ENCODE measurements around the gene ABCC8. TPM values are rescaled to one million over a fixed set of nuclear protein-coding genes. Genes with fewer than 3 reads are reported as not detected.

ABCC8 gene
- total and polyA plus RNA-seq, 2 experiments from 2014 or later = 2.0 to 3.4 TPM

DNA sequence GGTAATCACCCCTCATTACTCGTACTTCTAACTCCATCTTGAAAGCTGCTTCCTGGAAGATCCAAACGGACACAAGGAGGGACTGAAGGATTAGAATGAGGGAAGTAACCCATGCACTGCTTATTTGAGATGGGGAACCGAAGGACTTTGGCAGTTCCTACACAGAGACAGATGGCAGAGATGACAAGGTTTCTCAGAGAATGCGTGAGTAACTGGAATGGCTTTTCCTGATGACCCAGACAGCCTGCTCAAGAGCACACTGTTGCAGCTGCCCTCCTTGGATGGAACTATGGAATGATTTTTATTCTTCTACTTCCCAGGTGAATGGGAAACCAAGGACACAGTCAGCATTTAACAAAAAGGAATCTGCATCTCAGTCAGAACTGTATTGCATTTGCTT, 95.5 kb downstream of the ABCC8 start (continued):
- TF ChIP-seq, protein P1, sequence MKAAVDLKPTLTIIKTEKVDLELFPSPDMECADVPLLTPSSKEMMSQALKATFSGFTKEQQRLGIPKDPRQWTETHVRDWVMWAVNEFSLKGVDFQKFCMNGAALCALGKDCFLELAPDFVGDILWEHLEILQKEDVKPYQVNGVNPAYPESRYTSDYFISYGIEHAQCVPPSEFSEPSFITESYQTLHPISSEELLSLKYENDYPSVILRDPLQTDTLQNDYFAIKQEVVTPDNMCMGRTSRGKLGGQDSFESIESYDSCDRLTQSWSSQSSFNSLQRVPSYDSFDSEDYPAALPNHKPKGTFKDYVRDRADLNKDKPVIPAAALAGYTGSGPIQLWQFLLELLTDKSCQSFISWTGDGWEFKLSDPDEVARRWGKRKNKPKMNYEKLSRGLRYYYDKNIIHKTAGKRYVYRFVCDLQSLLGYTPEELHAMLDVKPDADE (IDR thresholded peaks at IDR 0.05) = no peak
- no peak for TF ChIP-seq ZNF114 (CRISPR knock-in tag; IDR thresholded peaks at IDR 0.05)
- TF ChIP-seq POLR2AphosphoS5 (IDR thresholded peaks at IDR 0.05; ENCODE audit: low read depth) = no peak
- TF ChIP-seq EZH2 (IDR thresholded peaks at IDR 0.05; ENCODE audit: low read depth, unreplicated experiment) = no peak
- TF ChIP-seq, protein P2, sequence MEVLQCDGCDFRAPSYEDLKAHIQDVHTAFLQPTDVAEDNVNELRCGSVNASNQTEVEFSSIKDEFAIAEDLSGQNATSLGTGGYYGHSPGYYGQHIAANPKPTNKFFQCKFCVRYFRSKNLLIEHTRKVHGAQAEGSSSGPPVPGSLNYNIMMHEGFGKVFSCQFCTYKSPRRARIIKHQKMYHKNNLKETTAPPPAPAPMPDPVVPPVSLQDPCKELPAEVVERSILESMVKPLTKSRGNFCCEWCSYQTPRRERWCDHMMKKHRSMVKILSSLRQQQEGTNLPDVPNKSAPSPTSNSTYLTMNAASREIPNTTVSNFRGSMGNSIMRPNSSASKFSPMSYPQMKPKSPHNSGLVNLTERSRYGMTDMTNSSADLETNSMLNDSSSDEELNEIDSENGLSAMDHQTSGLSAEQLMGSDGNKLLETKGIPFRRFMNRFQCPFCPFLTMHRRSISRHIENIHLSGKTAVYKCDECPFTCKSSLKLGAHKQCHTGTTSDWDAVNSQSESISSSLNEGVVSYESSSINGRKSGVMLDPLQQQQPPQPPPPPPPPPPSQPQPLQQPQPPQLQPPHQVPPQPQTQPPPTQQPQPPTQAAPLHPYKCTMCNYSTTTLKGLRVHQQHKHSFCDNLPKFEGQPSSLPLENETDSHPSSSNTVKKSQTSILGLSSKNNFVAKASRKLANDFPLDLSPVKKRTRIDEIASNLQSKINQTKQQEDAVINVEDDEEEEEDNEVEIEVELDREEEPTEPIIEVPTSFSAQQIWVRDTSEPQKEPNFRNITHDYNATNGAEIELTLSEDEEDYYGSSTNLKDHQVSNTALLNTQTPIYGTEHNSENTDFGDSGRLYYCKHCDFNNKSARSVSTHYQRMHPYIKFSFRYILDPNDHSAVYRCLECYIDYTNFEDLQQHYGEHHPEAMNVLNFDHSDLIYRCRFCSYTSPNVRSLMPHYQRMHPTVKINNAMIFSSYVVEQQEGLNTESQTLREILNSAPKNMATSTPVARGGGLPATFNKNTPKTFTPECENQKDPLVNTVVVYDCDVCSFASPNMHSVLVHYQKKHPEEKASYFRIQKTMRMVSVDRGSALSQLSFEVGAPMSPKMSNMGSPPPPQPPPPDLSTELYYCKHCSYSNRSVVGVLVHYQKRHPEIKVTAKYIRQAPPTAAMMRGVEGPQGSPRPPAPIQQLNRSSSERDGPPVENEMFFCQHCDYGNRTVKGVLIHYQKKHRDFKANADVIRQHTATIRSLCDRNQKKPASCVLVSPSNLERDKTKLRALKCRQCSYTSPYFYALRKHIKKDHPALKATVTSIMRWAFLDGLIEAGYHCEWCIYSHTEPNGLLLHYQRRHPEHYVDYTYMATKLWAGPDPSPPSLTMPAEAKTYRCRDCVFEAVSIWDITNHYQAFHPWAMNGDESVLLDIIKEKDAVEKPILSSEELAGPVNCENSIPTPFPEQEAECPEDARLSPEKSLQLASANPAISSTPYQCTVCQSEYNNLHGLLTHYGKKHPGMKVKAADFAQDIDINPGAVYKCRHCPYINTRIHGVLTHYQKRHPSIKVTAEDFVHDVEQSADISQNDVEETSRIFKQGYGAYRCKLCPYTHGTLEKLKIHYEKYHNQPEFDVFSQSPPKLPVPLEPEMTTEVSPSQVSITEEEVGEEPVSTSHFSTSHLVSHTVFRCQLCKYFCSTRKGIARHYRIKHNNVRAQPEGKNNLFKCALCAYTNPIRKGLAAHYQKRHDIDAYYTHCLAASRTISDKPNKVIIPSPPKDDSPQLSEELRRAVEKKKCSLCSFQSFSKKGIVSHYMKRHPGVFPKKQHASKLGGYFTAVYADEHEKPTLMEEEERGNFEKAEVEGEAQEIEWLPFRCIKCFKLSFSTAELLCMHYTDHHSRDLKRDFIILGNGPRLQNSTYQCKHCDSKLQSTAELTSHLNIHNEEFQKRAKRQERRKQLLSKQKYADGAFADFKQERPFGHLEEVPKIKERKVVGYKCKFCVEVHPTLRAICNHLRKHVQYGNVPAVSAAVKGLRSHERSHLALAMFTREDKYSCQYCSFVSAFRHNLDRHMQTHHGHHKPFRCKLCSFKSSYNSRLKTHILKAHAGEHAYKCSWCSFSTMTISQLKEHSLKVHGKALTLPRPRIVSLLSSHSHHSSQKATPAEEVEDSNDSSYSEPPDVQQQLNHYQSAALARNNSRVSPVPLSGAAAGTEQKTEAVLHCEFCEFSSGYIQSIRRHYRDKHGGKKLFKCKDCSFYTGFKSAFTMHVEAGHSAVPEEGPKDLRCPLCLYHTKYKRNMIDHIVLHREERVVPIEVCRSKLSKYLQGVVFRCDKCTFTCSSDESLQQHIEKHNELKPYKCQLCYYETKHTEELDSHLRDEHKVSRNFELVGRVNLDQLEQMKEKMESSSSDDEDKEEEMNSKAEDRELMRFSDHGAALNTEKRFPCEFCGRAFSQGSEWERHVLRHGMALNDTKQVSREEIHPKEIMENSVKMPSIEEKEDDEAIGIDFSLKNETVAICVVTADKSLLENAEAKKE (CRISPR knock-in tag; IDR thresholded peaks at IDR 0.05) = no peak
- TF ChIP-seq EZH2phosphoT487 (IDR thresholded peaks at IDR 0.05; ENCODE audit: unreplicated experiment) = no peak
- TF ChIP-seq ZNF331 (CRISPR knock-in tag; IDR thresholded peaks at IDR 0.05; ENCODE audit: low read depth) = no peak
- TF ChIP-seq NANOG (IDR thresholded peaks at IDR 0.05; ENCODE audit: borderline replicate concordance) = no peak
- TF ChIP-seq JUNB (IDR thresholded peaks at IDR 0.05; ENCODE audit: unreplicated experiment) = no peak
